Left lung (tissue), 10 donors: Measurements from ENCODE around the gene TP53BP1. TPM values are rescaled to one million over a fixed set of nuclear protein-coding genes. Genes with fewer than 3 reads are reported as not detected.

Source experiments
- ATAC-seq: fragments of 200-7000 bp; cut with Tn5 transposase; one replicate; pipeline ENCODE4 v1.9.1; 2020; ENCODE audit warnings: moderate library complexity
- DNase-seq, 4 donors: peaks; one replicate each; pipeline ENCODE4 v3.0.0-alpha.2; 2013 to 2020
- H3K27ac ChIP-seq, 2 donors: fragments of 200-600 bp; sonication (generic) in 1 of 2; one replicate each; pipeline versions ENCODE4 v1.5.0 to v1.8.0; 2020 to 2021
- H3K27me3 ChIP-seq, 2 donors: fragments of 200-600 bp; sonication (generic) in 1 of 2; one replicate each; pipeline versions ENCODE4 v1.5.0 to v1.8.0; 2020 to 2021
- H3K36me3 ChIP-seq, 2 donors: fragments of 200-600 bp; sonication (generic) in 1 of 2; one replicate each; pipeline versions ENCODE4 v1.5.0 to v1.8.0; 2020 to 2021
- H3K4me1 ChIP-seq, 2 donors: fragments of 200-600 bp; one replicate each; pipeline ENCODE4 v1.8.0; 2021
- H3K4me3 ChIP-seq, 2 donors: fragments of 200-600 bp; sonication (generic) in 1 of 2; one replicate each; pipeline versions ENCODE4 v1.5.0 to v1.8.0; 2020 to 2021; ENCODE audit warnings: mild to moderate bottlenecking in 1 of 2
- H3K9me3 ChIP-seq, 2 donors: fragments of 200-600 bp; sonication (generic) in 1 of 2; one replicate each; pipeline versions ENCODE4 v1.5.0 to v1.8.0; 2020 to 2021
- intact Hi-C, 2 donors: fragments of 100-400 bp; cut with DNase I; formaldehyde crosslinking; loops; one replicate each; pipeline versions ENCODE4 v1.11.2 to v1.14.2; 2022
- polyA plus RNA-seq, 6 donors: library from polyadenylated mRNA; unstranded; fragments of 120-200 nt; gene quantifications; one replicate each; pipeline ENCODE4 v1.2.1, GENCODE V29; 2013; ENCODE audit not compliant: insufficient read length in 6 of 6
- total RNA-seq, 2 donors: library from RNA; stranded (reverse); fragmentation: NEBNext Ultra II Directional; extraction: Animal tissue kit (Norgen Biotek cat#: 25700); gene quantifications; one replicate each; pipeline ENCODE4 v1.2.1, GENCODE V29; 2021
- TF ChIP-seq, protein P1 (sequence below), 2 donors: fragments of 200-600 bp; sonication (generic) in 1 of 2; IDR thresholded peaks; one replicate each; pipeline versions ENCODE4 v1.5.0 to v1.8.0; 2021; ENCODE audit warnings: antibody characterized with exemption in 2 of 2
- donor health status: DM: no; HTN: yes; CAD: no.
- donor health status: DM: no; HTN: no; CAD: no.

TP53BP1 gene
- total and polyA plus RNA-seq, 8 donors, result 32.7 to 112 (median 90.0) TPM

DNA sequence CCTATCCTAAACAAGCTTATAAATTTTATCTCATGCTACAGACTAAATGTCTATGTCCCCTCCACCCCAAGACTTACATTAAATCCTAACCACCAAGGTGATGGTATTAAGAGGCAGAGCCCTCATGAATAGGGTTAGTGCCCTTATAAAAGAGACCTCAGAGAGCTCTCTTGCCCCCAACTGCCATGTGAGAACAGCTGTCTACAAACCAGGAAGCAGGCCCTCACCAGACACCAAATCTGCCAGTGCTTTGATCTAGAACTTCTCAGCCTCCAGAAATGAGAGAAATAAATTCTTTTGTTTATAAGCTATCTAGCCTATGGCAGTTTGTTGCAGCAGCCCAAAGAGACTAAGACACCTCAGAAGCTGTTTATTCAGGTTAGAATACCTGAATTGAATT is 58.5 kb downstream of the TP53BP1 start:
- ATAC-seq (no peak), DNase-seq (no peak)
- H3K4me1 ChIP-seq, result no peaks in the 10 kb centered on the region
- no peak overlapping the region for H3K4me3 ChIP-seq
- no peaks in the 10 kb centered on the region for H3K27me3 ChIP-seq
- TF ChIP-seq, protein P1, sequence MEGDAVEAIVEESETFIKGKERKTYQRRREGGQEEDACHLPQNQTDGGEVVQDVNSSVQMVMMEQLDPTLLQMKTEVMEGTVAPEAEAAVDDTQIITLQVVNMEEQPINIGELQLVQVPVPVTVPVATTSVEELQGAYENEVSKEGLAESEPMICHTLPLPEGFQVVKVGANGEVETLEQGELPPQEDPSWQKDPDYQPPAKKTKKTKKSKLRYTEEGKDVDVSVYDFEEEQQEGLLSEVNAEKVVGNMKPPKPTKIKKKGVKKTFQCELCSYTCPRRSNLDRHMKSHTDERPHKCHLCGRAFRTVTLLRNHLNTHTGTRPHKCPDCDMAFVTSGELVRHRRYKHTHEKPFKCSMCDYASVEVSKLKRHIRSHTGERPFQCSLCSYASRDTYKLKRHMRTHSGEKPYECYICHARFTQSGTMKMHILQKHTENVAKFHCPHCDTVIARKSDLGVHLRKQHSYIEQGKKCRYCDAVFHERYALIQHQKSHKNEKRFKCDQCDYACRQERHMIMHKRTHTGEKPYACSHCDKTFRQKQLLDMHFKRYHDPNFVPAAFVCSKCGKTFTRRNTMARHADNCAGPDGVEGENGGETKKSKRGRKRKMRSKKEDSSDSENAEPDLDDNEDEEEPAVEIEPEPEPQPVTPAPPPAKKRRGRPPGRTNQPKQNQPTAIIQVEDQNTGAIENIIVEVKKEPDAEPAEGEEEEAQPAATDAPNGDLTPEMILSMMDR (IDR thresholded peaks at IDR 0.05), result no peak
- H3K9me3 ChIP-seq, result no peaks in the 10 kb centered on the region
- intact Hi-C loops, result no loop called here
- H3K27ac ChIP-seq, result no peak overlapping the region
- peaks cover 4 to 53% of the 10 kb centered on the region in 2 donors for H3K36me3 ChIP-seq

DNA sequence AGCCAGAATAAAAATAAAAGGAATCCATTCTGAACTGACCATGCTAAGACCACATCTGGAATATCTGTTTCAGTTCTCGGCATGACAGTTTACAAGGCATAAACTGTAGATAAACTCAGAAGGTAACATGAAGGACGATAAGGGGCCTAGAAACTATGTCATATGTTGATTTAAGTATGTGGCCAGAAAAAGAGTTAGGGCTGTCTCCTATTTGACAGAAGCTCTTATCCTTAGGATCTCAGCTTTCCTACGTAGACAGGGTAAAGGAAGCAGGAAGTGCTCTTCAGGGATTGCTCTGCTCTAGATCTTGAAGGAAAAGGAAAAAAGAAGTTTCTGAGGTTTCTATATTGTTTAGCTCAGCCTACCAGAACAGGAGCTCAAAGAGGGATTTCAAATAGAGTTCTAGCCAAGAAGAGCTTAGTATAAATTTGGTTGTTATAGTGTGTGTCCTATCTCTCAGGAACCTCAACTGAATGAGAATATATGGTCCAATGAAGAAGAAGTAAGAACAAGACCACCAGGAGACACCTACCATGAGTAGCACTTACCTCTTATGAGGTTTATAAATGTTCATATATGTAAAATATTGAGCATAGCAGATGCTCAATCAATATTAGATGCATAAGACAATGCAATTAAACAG is 59.2 kb downstream of the TP53BP1 start:
- TF ChIP-seq, protein P1 (IDR thresholded peaks at IDR 0.05), result no peak
- Histone ChIP-seq H3K36me3 (peaks cover 4 to 53% of the 10 kb centered on the region in 2 donors), H3K4me3 (no peak overlapping the region)

DNA sequence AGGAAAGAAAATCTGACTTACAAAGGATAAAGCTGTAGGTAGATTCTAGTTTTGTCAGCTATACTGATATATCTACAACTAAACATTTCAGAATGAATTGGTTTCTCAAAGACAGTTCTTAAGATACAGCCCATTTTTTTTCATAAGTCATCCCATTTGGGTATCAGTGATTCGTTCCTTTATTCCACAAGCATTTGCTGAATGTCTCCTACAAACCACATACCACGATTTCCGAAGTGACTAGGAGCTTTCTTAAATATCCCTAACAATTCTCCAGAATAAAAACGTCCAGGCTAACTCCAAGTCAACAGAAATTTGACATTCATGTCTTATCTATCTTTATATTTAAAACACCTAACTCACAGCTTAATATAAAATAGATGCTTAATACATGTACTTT is 59.8 kb downstream of the TP53BP1 start:
- no peaks in the 10 kb centered on the region for H3K9me3 ChIP-seq
- no peaks in the 10 kb centered on the region for H3K4me1 ChIP-seq
- TF ChIP-seq, protein P1 (IDR thresholded peaks at IDR 0.05), result no peak
- ATAC-seq (no peak), DNase-seq (no peak)
- intact Hi-C loops, result no loop called here
- H3K36me3 ChIP-seq, result peaks cover 4 to 52% of the 10 kb centered on the region in 2 donors
- H3K27me3 ChIP-seq, result no peaks in the 10 kb centered on the region
- no peak overlapping the region for H3K27ac ChIP-seq
- H3K4me3 ChIP-seq, result no peak overlapping the region

More for the DNA sequence above, 59.2 kb downstream of the TP53BP1 start:
- no peak overlapping the region for H3K27ac ChIP-seq
- ATAC-seq (no peak), DNase-seq (no peak)
- H3K27me3 ChIP-seq, result no peaks in the 10 kb centered on the region
- intact Hi-C loops, result no loop called here
- H3K9me3 ChIP-seq, result no peaks in the 10 kb centered on the region
- H3K4me1 ChIP-seq, result no peaks in the 10 kb centered on the region

DNA sequence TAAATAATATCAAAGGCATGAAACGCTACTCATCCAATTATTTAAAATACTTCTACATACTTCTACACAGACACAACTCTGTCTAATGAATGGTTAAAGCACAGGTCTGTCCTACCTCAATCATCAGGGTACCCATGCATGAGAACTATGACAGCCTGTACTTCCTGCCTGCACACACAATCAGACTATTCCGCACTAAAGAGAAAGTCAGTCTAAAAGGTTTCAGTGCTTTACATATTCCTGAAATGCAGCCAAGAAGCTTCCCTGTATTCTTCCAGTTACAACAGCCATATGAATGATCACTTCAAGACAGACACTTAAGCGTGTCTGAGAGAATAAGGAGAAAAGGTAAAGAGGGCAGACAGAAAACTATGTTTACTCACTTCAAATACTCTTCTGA is 63.3 kb downstream of the TP53BP1 start:
- intact Hi-C loops, result no loop called here
- H3K36me3 ChIP-seq, result peaks cover 0 to 60% of the 10 kb centered on the region in 2 donors
- H3K4me1 ChIP-seq, result no peaks in the 10 kb centered on the region
- H3K27me3 ChIP-seq, result no peaks in the 10 kb centered on the region
- no peak overlapping the region for H3K4me3 ChIP-seq
- ATAC-seq (peak; percentile 16), DNase-seq (no peak)
- TF ChIP-seq, protein P1 (IDR thresholded peaks at IDR 0.05), result no peak
- no peak overlapping the region for H3K27ac ChIP-seq
- H3K9me3 ChIP-seq, result no peaks in the 10 kb centered on the region

DNA sequence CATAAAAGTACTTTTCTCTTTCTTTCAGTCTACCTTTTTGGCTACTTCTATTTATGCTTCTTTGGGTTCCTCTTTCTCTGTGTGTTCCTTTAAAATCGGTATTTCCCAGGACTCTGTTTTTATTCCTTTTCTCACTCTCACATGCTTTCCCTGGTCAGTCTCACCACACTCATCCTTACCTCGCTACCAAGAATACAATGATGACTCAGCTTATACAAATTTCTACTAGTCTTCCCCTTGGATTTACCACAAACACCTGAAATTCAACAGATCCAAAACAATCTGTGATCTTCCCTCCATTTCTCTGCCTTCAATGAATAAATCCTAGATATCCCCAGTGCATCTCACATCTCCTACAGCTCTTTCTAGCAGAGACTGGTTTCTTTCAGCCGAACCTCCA is 69.2 kb downstream of the TP53BP1 start:
- no peak for DNase-seq
- peaks cover 0 to 77% of the 10 kb centered on the region in 2 donors for H3K36me3 ChIP-seq

More for the DNA sequence above, 69.2 kb downstream of the TP53BP1 start:
- TF ChIP-seq, protein P1 (IDR thresholded peaks at IDR 0.05), result no peak
- intact Hi-C loops, result no loop called here
- no peak for ATAC-seq
- Histone ChIP-seq H3K27ac (no peak overlapping the region), H3K4me1 (no peaks in the 10 kb centered on the region), H3K9me3 (no peaks in the 10 kb centered on the region), H3K27me3 (no peaks in the 10 kb centered on the region), H3K4me3 (no peak overlapping the region)
